A549 (cell line): ENCODE results near the gene DAB1.

ENCODE experiments used
- BHLHE40 ChIP-seq: IDR thresholded peaks from 2 replicates; pipeline ENCODE4 v1.6.1; 2012; ENCODE audit warnings: low read depth, low read length, inconsistent platforms
- CEBPB ChIP-seq, 2 experiments: fragments of >200 bp in 1 of 2; sonication (Bioruptor Twin) in 1 of 2; formaldehyde crosslinking in 1 of 2; IDR thresholded peaks; 2 replicates each; pipeline ENCODE4 v1.6.1; 2012 to 2016
- CTCF ChIP-seq: fragments of >200 bp; sonication (Bioruptor Twin); formaldehyde crosslinking; IDR thresholded peaks from 3 replicates; pipeline ENCODE4 v1.5.1; 2016
- EP300 ChIP-seq, 2 experiments: fragments of >200 bp; sonication (Bioruptor Twin); formaldehyde crosslinking; IDR thresholded peaks; 2 replicates in 1 of 2; 3 replicates in 1 of 2; pipeline ENCODE4 v1.6.1; 2016 to 2017
- ESRRA ChIP-seq: fragments of 150-350 bp; IDR thresholded peaks from 2 replicates; pipeline ENCODE4 v1.6.1; 2014; ENCODE audit warnings: mild to moderate bottlenecking, low read length, borderline replicate concordance
- HOXB5 ChIP-seq: fragments of 250-450 bp; sonication (Bioruptor Pico); IDR thresholded peaks from 2 replicates; pipeline ENCODE4 v1.5.0; 2020; ENCODE audit warnings: mild to moderate bottlenecking, moderate library complexity
- POLR2A ChIP-seq: IDR thresholded peaks from 2 replicates; pipeline ENCODE4 v1.6.1; 2012; ENCODE audit warnings: mild to moderate bottlenecking, low read length
- RAD21 ChIP-seq, 2 experiments: fragments of >200 bp in 1 of 2; sonication (Bioruptor Twin) in 1 of 2; formaldehyde crosslinking in 1 of 2; IDR thresholded peaks in 1 of 2; conservative IDR thresholded peaks in 1 of 2; 2 replicates in 1 of 2; 3 replicates in 1 of 2; pipeline ENCODE4 v1.6.1; 2012 to 2018; ENCODE audit warnings: inconsistent platforms in 1 of 2
- REST ChIP-seq: fragments of 200-600 bp; sonication (generic); IDR thresholded peaks from 2 replicates; pipeline ENCODE4 v1.6.1; 2016; ENCODE audit warnings: antibody characterized with exemption, mild to moderate bottlenecking, moderate library complexity
- SMC3 ChIP-seq: fragments of >200 bp; sonication (Bioruptor Twin); formaldehyde crosslinking; IDR thresholded peaks from 3 replicates; pipeline ENCODE4 v1.6.1; 2018; ENCODE audit warnings: inconsistent platforms
- USF2 ChIP-seq: fragments of 450-650 bp; IDR thresholded peaks from 2 replicates; pipeline ENCODE4 v1.6.1; 2014; ENCODE audit warnings: antibody characterized with exemption

- TF ChIP-seq ESRRA (no peak), CTCF (no peak), POLR2A (no peak), RAD21 (conservative IDR thresholded peaks at IDR 0.05 in 1 of 2, IDR thresholded peaks at IDR 0.05 in 1 of 2) (no peak), USF2 (no peak), HOXB5 (CRISPR knock-in tag) (no peak), REST (no peak), EP300 (IDR thresholded peaks at IDR 0.05) (no peak), CEBPB (IDR thresholded peaks at IDR 0.05) (no peak), BHLHE40 (no peak), SMC3 (no peak)
Measured at GRCh38 chr1:57384901-57385300, 39.0 kb downstream of the DAB1 start.
